Stomach (tissue), 9 donors: ENCODE data around the gene TJP2. TPM values are rescaled to one million over a fixed set of nuclear protein-coding genes. Genes with fewer than 3 reads are reported as not detected.
A peak's percentile ranks its signal among the peaks of the same experiment; 100 is the strongest.

Experiments
- DNase-seq, 2 donors: peaks; one replicate each; pipeline versions ENCODE4 v3.0.0 to v3.0.0-alpha.2; 2013 to 2019
- H3K27ac ChIP-seq, 5 donors: fragments of 200-600 bp in 4 of 5; sonication (generic) in 4 of 5; one replicate each; pipeline ENCODE4 v1.5.1; 2013 to 2019; ENCODE audit warnings: mild to moderate bottlenecking in 1 of 5, moderate library complexity in 1 of 5
- H3K27me3 ChIP-seq, 3 donors: fragments of 200-600 bp; sonication (generic); one replicate each; pipeline ENCODE4 v1.5.1; 2017 to 2019; ENCODE audit warnings: mixed run types in 1 of 3
- H3K36me3 ChIP-seq, 4 donors: fragments of 200-600 bp; sonication (generic); 1 replicate in 3 of 4; 2 replicates in 1 of 4; pipeline ENCODE4 v1.5.1; 2016 to 2019
- H3K4me1 ChIP-seq, 4 donors: fragments of 200-600 bp; sonication (generic); one replicate each; pipeline ENCODE4 v1.5.1; 2016 to 2019
- H3K4me3 ChIP-seq, 4 donors: fragments of 200-600 bp; sonication (generic) in 3 of 4; one replicate each; pipeline ENCODE4 v1.5.1; 2016 to 2019; ENCODE audit warnings: mild to moderate bottlenecking in 1 of 4
- H3K9me3 ChIP-seq, 4 donors: fragments of 200-600 bp; sonication (generic); one replicate each; pipeline ENCODE4 v1.5.1; 2016 to 2019
- EP300 ChIP-seq: sonication (generic); formaldehyde crosslinking; IDR thresholded peaks from one replicate; pipeline ENCODE4 v1.6.1; 2017; ENCODE audit warnings: antibody characterized with exemption
- POLR2A ChIP-seq, 4 donors: fragments of 450-650 bp; IDR thresholded peaks; one replicate each; pipeline ENCODE4 v1.6.1; 2016; ENCODE audit warnings: antibody characterized with exemption in 4 of 4, control low read depth in 2 of 4, mild to moderate bottlenecking in 1 of 4, moderate library complexity in 1 of 4
- POLR2AphosphoS5 ChIP-seq, 3 donors: sonication (generic); formaldehyde crosslinking; IDR thresholded peaks; one replicate each; pipeline ENCODE4 v1.6.1; 2016; ENCODE audit warnings: antibody characterized with exemption in 3 of 3
- WGBS, 5 donors: extraction: QIAGEN DNeasy Blood & Tissue Kit in 3 of 5; methylation state at CpG; one replicate each; pipeline versions ENCODE4 v1.1.5 to v1.1.7; 2013 to 2018; 5-methylcytosine and 5-hydroxymethylcytosine counted together
- intact Hi-C: fragments of 100-400 bp; cut with DNase I; formaldehyde crosslinking; loops from one replicate; pipeline ENCODE4 v1.15.1; 2023; ENCODE audit warnings: low total_unique reads
- polyA plus RNA-seq, 3 donors: library from polyadenylated mRNA; stranded (reverse); fragments of 200-250 nt; gene quantifications; one replicate each; pipeline ENCODE4 v1.2.3, GENCODE V29; 2013
- total RNA-seq, 5 donors: library from RNA; depleted of rRNA; stranded (reverse); fragments of >200 nt; gene quantifications; one replicate each; pipeline versions ENCODE4 v1.1.0 to v1.2.3, GENCODE V29; 2014 to 2016
- TF ChIP-seq, protein P1 (sequence below), 7 experiments: fragments of 450-650 bp in 4 of 7; fragments of 200-600 bp in 3 of 7; sonication (generic) in 3 of 7; IDR thresholded peaks; one replicate each; pipeline ENCODE4 v1.5.1; 2016 to 2019; ENCODE audit warnings: antibody characterized with exemption in 7 of 7, control low read depth in 2 of 7, mild to moderate bottlenecking in 1 of 7
- donor health status: healthy with polysubstance abuse.
- donor health status: Bipolar disorder and iron deficiency.
- donor health status: healthy.

Gene TJP2
- total and polyA plus RNA-seq, 8 donors = 28.6 to 371 (median 150) TPM

DNA sequence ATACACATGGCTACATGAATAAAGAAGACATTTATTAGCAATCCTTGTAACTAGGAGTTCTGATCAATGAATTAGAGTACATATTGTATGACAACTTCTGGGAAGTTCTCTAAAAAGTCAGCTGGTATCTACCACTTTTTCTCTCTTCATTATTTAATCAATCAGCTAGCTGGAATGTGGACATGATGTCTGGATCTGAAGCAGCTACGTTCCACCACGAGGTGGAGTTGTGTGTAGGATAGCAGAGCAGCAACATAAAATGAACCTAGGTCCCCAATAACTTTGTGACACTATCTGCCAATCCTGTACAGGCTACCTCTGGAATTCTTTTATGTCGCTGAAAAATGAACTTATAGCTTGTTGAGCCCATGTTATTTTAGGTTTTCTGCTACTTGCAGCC, 118.0 kb downstream of the TJP2 start:
- Histone ChIP-seq H3K27ac (no peak overlapping the region), H3K36me3 (no peaks in the 10 kb centered on the region), H3K9me3 (no peaks in the 10 kb centered on the region), H3K27me3 (no peaks in the 10 kb centered on the region), H3K4me3 (no peak overlapping the region), H3K4me1 (peaks cover 0 to 12% (median 5%) of the 10 kb centered on the region in 4 donors)
- DNase-seq = no peak
- 83 to 94% (median 93%) methylated on average over 3 of the region's 3 CpGs for WGBS, 5 donors
- TF ChIP-seq EP300 = no peak
- TF ChIP-seq POLR2A (IDR thresholded peaks at IDR 0.05) = no peak
- TF ChIP-seq, protein P1, sequence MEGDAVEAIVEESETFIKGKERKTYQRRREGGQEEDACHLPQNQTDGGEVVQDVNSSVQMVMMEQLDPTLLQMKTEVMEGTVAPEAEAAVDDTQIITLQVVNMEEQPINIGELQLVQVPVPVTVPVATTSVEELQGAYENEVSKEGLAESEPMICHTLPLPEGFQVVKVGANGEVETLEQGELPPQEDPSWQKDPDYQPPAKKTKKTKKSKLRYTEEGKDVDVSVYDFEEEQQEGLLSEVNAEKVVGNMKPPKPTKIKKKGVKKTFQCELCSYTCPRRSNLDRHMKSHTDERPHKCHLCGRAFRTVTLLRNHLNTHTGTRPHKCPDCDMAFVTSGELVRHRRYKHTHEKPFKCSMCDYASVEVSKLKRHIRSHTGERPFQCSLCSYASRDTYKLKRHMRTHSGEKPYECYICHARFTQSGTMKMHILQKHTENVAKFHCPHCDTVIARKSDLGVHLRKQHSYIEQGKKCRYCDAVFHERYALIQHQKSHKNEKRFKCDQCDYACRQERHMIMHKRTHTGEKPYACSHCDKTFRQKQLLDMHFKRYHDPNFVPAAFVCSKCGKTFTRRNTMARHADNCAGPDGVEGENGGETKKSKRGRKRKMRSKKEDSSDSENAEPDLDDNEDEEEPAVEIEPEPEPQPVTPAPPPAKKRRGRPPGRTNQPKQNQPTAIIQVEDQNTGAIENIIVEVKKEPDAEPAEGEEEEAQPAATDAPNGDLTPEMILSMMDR (IDR thresholded peaks at IDR 0.05) = no peak
- no peak for TF ChIP-seq POLR2AphosphoS5 (IDR thresholded peaks at IDR 0.05)
- intact Hi-C loops = no loop called here

- Histone ChIP-seq H3K27ac (no peak overlapping the region), H3K4me3 (no peak overlapping the region), H3K9me3 (no peaks in the 10 kb centered on the region), H3K36me3 (no peaks in the 10 kb centered on the region), H3K27me3 (no peaks in the 10 kb centered on the region), H3K4me1 (peaks cover 0 to 20% (median 10%) of the 10 kb centered on the region in 4 donors)
- WGBS, 5 donors = 20 to 50% (median 39%) methylated on average over 1 of the region's 1 CpG
- TF ChIP-seq POLR2A (IDR thresholded peaks at IDR 0.05) = no peak
- no peak for TF ChIP-seq POLR2AphosphoS5 (IDR thresholded peaks at IDR 0.05)
- no peak for TF ChIP-seq EP300
- TF ChIP-seq, protein P1 (IDR thresholded peaks at IDR 0.05) = no peak
- no peak for DNase-seq
- intact Hi-C loops = no loop called here
These were observed 119.1 kb downstream of the TJP2 start for GRCh38 chr9:69293156-69293555.

DNA sequence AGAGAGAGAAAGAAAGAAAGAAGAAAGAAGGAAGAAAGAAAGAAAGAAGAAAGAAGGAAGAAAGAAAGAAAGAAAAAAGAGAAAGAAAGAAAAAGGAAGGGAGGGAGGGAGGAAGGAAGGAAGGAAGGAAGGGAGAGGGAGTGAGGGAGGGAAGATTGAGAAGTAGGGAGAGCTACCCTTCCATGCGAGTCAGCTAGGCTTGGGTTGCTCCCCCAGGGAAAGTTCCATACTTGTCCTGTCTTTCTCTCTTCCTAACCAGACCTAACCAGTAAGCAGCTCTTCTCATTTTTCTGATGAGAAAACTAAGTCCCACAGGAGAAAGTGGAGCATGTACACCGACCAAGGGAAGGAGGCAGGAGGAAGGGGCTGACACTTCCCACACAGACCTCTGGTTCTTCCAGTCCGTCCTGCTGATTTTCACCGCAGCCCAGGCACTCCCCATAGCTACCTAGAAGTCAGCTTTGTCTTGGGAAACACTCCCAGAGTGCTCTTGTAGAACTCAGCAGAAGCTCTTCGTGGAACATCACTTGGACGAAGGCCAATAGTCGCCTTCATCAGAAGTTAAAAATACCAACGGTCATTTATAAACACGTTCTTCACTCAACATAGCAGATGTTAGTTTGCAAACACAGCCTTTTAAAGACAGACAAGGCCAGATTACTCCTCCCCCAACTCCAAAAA, 121.9 kb downstream of the TJP2 start:
- H3K4me3 ChIP-seq = no peak overlapping the region
- intact Hi-C loops = no loop called here
- no peaks in the 10 kb centered on the region for H3K9me3 ChIP-seq
- DNase-seq = peak in 1 of 2 donors; percentile 60
- no peaks in the 10 kb centered on the region for H3K36me3 ChIP-seq
- TF ChIP-seq POLR2AphosphoS5 (IDR thresholded peaks at IDR 0.05) (no peak), EP300 (no peak), POLR2A (IDR thresholded peaks at IDR 0.05) (no peak)
- TF ChIP-seq, protein P1 (IDR thresholded peaks at IDR 0.05) = no peak
- no peaks in the 10 kb centered on the region for H3K27me3 ChIP-seq
- 50 to 62% (median 60%) methylated on average over 9 of the region's 9 CpGs for WGBS, 5 donors
- H3K4me1 ChIP-seq = peaks cover 0 to 27% (median 10%) of the 10 kb centered on the region in 4 donors
- H3K27ac ChIP-seq = no peak overlapping the region

GRCh38 chr9:69297300-69297980, 123.4 kb downstream of the TJP2 start:
- Histone ChIP-seq H3K4me3 (no peak overlapping the region), H3K27ac (no peak overlapping the region), H3K4me1 (peaks cover 0 to 27% (median 10%) of the 10 kb centered on the region in 4 donors), H3K9me3 (no peaks in the 10 kb centered on the region), H3K36me3 (no peaks in the 10 kb centered on the region), H3K27me3 (no peaks in the 10 kb centered on the region)
- WGBS, 5 donors = 42 to 57% (median 53%) methylated on average over 11 of the region's 11 CpGs
- DNase-seq = peak in 1 of 2 donors; percentile 16
- intact Hi-C loops = no loop called here
- TF ChIP-seq, protein P1 (IDR thresholded peaks at IDR 0.05) = no peak
- TF ChIP-seq POLR2AphosphoS5 (IDR thresholded peaks at IDR 0.05) = no peak
- TF ChIP-seq POLR2A (IDR thresholded peaks at IDR 0.05) = no peak
- TF ChIP-seq EP300 = no peak
